GM18519 (cell line): ENCODE measurements around the gene MAGEF1.

ENCODE experiments used
- ATAC-seq: cut with Tn5 transposase; IDR thresholded peaks from one replicate; pipeline ENCODE4 v1.9.1; 2021; ENCODE audit warnings: mild to moderate bottlenecking, moderate library complexity; ENCODE audit not compliant: unreplicated experiment, low FRiP score

MAGEF1 gene

DNA sequence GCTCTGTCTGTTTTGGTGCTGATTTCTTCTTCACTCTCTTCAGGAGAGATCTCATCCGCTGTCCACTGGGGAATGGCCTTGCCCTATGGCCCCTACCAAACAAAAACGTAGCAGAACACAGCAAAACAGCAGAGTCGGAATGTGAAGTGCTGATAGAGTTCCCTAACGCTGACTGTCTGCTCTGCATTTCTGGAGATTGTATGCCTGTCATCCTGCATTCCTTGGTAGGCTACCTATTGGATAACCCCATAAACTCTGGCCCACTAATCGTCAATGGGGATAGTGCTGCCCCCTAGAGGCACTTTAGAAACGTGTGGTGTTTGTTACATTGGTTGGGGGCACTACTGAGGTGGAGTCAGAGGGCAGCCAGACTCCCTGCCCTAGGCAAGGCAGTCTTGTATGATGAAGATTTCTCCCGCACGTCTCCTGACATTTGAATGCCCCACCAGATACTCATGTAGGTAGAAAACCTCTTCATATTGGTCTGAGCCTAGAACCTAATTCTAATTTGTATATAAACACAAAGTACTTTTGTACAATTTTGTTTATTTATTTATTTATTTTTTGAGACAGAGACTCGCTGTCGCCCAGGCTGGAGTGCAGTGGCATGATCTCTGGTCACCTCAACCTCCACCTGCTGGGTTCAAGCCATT lies 15.6 kb upstream of the MAGEF1 start:
- ATAC-seq, result no peak

GRCh38 chr3:184726497-184726896 lies 14.6 kb upstream of the MAGEF1 start:
- ATAC-seq, result no peak

DNA sequence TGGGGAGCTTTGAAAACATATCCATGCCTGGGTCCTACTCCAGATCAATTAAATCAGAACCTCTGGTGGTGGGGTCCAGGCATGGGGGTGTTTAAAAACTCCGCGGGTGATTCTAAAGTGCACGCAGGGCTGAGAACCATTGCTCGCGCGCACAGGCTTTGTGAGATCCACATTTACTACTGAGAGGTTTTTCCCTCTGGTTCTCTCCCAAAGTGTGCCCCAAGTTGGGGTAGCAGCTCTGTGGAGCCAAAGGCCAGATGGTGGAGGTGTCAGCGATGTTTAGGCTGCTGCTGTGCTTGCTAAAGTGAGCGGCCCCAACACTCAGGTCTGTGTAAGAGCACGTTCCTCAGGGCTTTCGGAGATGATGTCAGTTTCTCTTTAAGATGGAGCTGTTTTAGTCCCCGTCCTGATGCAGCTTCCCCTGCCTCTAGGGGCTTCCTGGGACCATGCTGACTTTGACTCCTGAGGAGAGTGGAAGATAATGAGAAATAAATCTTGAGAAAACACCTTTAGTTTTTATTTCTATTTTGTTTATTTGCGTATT lies 13.4 kb upstream of the MAGEF1 start:
- ATAC-seq, result no peak

- no peak for ATAC-seq
Observed at GRCh38 chr3:184724699-184725098, 12.8 kb upstream of the MAGEF1 start.

GRCh38 chr3:184719709-184720108 lies 7.8 kb upstream of the MAGEF1 start:
- ATAC-seq, result no peak

DNA sequence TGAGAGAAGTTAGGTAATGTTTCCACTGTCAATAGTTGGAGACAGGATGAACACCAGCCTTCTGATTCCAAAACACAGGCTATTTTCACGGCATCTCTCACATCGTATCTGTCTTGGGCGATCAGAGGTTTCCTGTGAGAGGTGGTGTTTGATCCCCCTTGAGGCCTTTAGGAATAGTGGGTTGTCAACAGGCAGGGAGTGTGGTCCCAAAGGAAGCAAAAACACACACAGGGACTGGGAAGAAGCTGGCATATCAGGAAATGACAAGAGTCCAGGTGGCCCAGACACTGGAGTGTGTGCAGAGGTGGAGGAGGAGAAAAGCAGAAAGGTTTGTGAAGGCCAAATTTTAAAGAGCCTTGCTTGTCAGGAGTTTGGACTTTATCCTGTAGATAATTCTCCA lies 6.6 kb upstream of the MAGEF1 start:
- no peak for ATAC-seq

GRCh38 chr3:184717399-184717983 lies 5.6 kb upstream of the MAGEF1 start:
- no peak for ATAC-seq

- no peak for ATAC-seq
Observed at GRCh38 chr3:184716622-184717398, 4.9 kb upstream of the MAGEF1 start.

DNA sequence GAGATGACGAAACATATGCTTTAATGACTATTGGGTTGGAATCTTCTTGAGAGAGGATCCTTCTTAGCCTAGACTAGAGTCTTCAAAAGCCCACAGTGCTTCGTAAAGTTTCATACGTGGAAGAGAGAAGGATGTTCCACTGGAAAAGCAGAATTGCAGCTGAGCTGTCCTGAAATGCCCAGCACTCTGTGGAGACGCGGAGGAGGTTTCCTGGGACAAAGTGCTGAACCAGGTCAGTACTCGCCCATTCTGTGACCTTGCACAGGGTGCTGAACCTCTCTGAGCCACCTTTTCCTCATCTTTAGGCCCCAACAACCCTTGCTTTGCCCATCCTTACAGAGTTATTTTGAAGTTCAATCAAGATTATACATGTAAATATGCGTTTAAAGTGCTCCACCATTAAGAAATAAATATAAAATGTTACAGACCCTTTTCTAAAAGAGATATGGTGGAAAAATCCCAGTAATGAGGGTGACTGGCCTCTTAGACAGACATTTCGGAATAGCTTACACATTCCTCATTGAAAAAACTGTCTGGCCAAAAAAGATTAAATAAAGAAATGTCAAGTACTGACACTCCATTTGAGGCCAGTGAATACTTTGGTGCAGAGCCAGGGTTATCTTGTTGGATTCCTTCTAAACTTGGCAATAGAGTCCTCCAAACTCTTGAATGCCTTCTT lies 4.2 kb upstream of the MAGEF1 start:
- ATAC-seq, result no peak

DNA sequence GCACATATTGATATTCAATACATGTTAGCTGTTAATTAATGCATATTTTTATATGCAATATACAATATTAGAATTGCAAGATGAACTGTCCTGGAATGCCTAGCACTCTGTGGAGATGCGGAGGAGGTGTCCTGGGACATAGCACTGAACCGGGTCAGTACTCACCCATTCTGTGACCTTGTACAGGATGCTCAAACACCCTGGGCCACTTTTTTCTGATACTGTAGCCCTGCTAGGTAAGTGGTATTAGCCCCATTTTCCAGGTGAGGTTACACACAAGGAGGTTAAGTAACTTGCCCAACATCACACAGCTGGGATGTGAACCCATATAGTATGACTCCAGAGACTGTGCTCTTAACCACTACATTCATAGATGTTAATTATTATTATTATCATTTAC lies 1.7 kb upstream of the MAGEF1 start:
- no peak for ATAC-seq

DNA sequence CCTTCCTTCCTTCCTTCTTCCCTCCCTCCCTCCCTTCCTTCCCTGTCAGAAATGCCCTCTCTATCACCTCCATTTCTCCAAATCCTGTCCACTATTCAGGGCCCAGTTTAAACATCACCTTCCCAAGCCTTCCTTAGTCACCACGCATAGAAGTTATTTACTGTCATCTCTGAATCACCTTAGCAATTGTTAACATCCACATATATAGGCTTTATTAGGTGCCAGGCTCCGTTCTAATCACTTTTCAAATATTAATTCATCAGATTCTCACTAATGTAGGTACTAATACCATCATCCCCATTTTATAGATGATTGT lies 1.1 kb upstream of the MAGEF1 start:
- ATAC-seq, result no peak

DNA sequence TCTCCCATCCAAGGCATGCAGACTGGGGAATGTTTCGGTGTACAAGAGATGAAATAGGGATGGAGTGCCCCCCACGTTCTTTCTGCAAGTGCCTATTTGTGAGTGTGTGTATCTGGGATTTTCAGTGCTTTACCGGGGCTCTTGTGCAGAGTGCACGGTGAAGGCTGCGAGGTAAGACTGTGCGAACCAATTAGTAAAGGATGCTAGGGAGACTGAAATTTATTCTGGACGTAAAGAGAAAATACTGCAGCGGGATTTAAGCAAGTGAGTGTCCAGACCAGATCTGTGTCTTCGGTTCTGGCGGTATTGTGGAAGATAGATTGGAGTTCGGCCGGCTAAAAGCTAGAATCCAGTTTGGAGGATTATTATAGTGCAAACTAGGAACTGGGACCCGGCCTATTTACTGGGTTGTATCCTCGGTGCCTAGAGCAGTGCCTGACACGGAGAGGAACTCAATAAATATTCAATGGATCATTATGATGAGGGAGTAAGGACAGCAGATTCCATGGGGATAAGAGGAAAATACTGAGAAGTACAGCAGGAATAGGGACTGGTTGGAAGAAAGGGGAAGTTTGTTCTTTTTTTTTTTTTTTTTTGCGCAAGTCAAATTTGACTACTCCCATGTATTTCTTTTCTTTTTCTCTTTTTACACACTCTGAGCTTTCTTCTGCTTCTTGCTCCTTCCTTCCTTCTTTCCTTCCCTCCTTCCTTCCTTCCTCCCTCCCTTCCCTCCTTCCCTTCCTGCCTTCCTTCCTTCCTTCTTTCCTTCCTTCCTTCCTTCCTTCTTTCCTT lies 580 bp upstream of the MAGEF1 start:
- ATAC-seq, result no peak

- peak; percentile 41 for ATAC-seq
Observed at GRCh38 chr3:184710870-184711492, 883 bp downstream of the MAGEF1 start.

DNA sequence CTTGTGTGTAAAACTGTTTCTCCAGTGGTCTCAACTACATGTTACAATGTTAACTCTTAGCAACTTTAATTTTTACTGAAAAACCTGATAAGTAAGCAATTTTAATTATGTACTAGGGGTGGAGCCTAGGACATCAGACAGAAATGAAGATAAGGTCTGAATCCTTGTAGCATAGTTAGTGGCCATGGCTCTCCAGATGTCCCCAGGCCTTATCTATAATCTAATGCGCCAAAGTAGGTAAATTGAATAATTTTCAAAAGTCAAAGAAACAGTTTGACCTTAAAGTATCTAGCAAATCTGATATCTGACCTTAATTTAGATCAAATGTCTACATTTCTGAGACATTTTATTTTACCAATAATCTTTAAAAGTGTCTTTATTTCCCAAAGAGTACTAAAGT lies 8.2 kb downstream of the MAGEF1 start:
- no peak for ATAC-seq

DNA sequence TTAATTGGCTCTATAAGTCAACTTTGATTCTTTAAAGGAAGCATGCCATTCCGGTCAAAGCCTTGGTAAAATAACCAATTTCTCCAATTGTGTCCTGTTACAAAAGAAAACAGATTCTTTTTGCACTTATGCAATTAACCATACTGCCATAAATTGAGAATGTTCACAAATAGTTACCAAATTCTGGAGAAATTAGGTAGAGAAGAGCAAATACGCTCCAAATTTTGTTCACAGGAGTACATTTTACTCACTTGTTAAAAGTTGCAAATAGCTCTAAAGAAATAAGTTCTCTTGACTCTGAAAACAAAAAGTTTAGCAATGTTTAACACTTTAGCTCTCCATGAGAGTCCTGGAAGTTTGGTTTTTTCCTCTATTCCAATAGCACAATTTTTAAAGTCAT lies 11.1 kb downstream of the MAGEF1 start:
- ATAC-seq, result no peak

- no peak for ATAC-seq
Observed at GRCh38 chr3:184697845-184698244, 14.0 kb downstream of the MAGEF1 start.

GRCh38 chr3:184696697-184697096 lies 15.2 kb downstream of the MAGEF1 start:
- ATAC-seq, result no peak

DNA sequence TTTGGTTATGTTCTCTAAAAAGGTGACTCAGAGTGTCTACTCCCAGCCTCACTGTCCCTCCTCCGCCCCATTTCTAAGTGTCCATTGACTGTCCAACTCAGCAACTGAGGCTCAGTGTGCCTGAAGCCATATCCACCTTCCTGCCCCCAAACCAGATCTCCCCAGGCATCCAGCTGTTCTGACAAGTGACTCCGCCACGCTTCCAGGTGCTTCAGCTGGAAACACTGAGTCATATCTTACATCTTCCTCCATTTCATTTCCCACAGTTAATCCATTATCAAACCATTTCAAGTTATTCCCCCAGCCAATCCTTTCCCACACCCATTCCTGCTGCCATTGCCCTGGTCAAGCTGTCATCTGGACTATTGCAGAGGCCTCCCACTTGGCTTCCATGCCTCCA lies 17.1 kb downstream of the MAGEF1 start:
- no peak for ATAC-seq

- ATAC-seq, result no peak
Observed at GRCh38 chr3:184694133-184694665, 17.7 kb downstream of the MAGEF1 start.
